ENCODE measurements around the gene C3orf80. TPM values are rescaled to one million over a fixed set of nuclear protein-coding genes. Genes with fewer than 3 reads are reported as not detected.
"Not testable (repeated sequence)": the region's sequence is repeated elsewhere in the genome, so short reads cannot be mapped to it uniquely, and the experiment has no call there.

C3orf80 gene
- total RNA-seq, 1 experiment from 2014 or later = 0.33 TPM

GRCh38 chr3:160226026-160226907 is 1.0 kb downstream of the C3orf80 start:
- ChIA-PET POLR2A (ENCODE audit: unreplicated experiment) (no interaction called here), CTCF (no interaction called here)
- Histone ChIP-seq H3K9ac (ENCODE audit: low read length) (no peak overlapping the region), H3K79me2 (ENCODE audit: low read length) (no peaks in the 10 kb centered on the region), H3K4me3 (ENCODE audit: low read length) (peak overlapping the region; percentile 74), H3K4me2 (ENCODE audit: low read length) (peak overlapping the region; percentile 93), H3K9me3 (ENCODE audit: low read length) (no peaks in the 10 kb centered on the region), H3K27ac (ENCODE audit: low read length) (no peak overlapping the region), H3K27me3 (ENCODE audit: low read length) (peaks cover 21% of the 10 kb centered on the region), H3K4me1 (ENCODE audit: insufficient read depth, low read length) (peaks cover 5% of the 10 kb centered on the region; the same call in 1 of the 2 replicates), H3K36me3 (ENCODE audit: low read depth, low read length) (no peaks in the 10 kb centered on the region), H3K9me2 (replicated peaks; ENCODE audit: low read length) (no peaks in the 10 kb centered on the region), H4K20me1 (ENCODE audit: low read length) (no peaks in the 10 kb centered on the region), H3F3A (ENCODE audit: low read length, unreplicated experiment) (no peaks in the 10 kb centered on the region), H2AFZ (ENCODE audit: low read length) (peak overlapping the region; percentile 85)
- intact Hi-C loops (cut with micrococcal nuclease) = loop anchor here (5.0 to 10.0 kb wide), 2 partner anchors 116 to 189 kb away; no protein-coding TSS in a partner anchor
- DNase-seq = no peak
- no TSS peak for BruUV-seq (replicated peaks)
- no peak for TF ChIP-seq EZH2 (IDR thresholded peaks at IDR 0.05; ENCODE audit: low read length, unreplicated experiment)
- no peak for TF ChIP-seq CTCF (conservative IDR thresholded peaks at IDR 0.05; ENCODE audit: low read depth, low read length)
- TF ChIP-seq EZH2phosphoT487 (IDR thresholded peaks at IDR 0.05; ENCODE audit: borderline replicate concordance, low read length) = no peak
- ATAC-seq = peak; percentile 33

GRCh38 chr3:160227419-160227818 is 2.2 kb downstream of the C3orf80 start:
- intact Hi-C loops (cut with micrococcal nuclease) = loop anchor here (5.0 to 10.0 kb wide), 2 partner anchors 115 to 187 kb away; no protein-coding TSS in a partner anchor
- TF ChIP-seq CTCF (conservative IDR thresholded peaks at IDR 0.05; ENCODE audit: low read depth, low read length) = no peak
- no peak for TF ChIP-seq EZH2 (IDR thresholded peaks at IDR 0.05; ENCODE audit: low read length, unreplicated experiment)

DNA sequence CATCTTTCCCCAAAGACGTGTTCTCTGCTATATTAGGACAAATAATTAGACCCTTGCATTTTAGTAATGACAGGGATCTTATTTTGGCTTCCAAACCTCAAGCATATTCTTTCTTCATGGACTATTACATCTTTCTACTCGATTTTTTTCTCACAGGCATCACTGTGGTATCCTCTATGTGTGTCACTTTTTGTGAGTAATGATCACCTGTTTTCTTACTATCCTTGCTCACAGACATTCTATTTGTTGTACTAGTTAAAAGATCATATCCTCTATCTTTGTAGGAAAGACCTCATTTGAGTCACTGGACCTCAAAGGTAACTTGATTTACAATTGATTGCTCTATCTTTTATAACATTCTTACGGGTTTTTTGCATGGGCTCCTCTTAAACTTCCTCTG is 6.8 kb downstream of the C3orf80 start:
- Histone ChIP-seq H3K27me3 (ENCODE audit: low read length) (0 out of 2 replicates have a peak, but pooled peaks cover under 1% of the 10 kb centered on the region), H3K79me2 (ENCODE audit: low read length) (no peaks in the 10 kb centered on the region), H3K9me3 (ENCODE audit: low read length) (no peaks in the 10 kb centered on the region), H3K36me3 (ENCODE audit: low read depth, low read length) (no peaks in the 10 kb centered on the region), H3K27ac (ENCODE audit: low read length) (no peak overlapping the region), H3K4me2 (ENCODE audit: low read length) (no peak overlapping the region), H2AFZ (ENCODE audit: low read length) (no peak overlapping the region), H4K20me1 (ENCODE audit: low read length) (no peaks in the 10 kb centered on the region), H3F3A (ENCODE audit: low read length, unreplicated experiment) (no peaks in the 10 kb centered on the region), H3K4me1 (ENCODE audit: insufficient read depth, low read length) (no peaks in the 10 kb centered on the region), H3K9ac (ENCODE audit: low read length) (no peak overlapping the region), H3K9me2 (replicated peaks; ENCODE audit: low read length) (no peaks in the 10 kb centered on the region), H3K4me3 (ENCODE audit: low read length) (no peak overlapping the region)
- DNase-seq (peak; percentile 21), ATAC-seq (peak; percentile 58)
- no TSS peak for BruUV-seq (replicated peaks)
- CTCF ChIA-PET = no interaction called here
- TF ChIP-seq EZH2phosphoT487 (IDR thresholded peaks at IDR 0.05; ENCODE audit: borderline replicate concordance, low read length) (no peak), EZH2 (IDR thresholded peaks at IDR 0.05; ENCODE audit: low read length, unreplicated experiment) (no peak), CTCF (conservative IDR thresholded peaks at IDR 0.05; ENCODE audit: low read depth, low read length) (no peak)
- intact Hi-C loops (cut with micrococcal nuclease) = no loop called here
- POLR2A ChIA-PET (ENCODE audit: unreplicated experiment) = no interaction called here

More at GRCh38 chr3:160227419-160227818, 2.2 kb downstream of the C3orf80 start:
- ATAC-seq (no peak), DNase-seq (no peak)
- CTCF ChIA-PET = no interaction called here
- Histone ChIP-seq H3K4me3 (ENCODE audit: low read length) (no peak overlapping the region), H3K79me2 (ENCODE audit: low read length) (no peaks in the 10 kb centered on the region), H4K20me1 (ENCODE audit: low read length) (no peaks in the 10 kb centered on the region), H3K27me3 (ENCODE audit: low read length) (peaks cover 21% of the 10 kb centered on the region), H3F3A (ENCODE audit: low read length, unreplicated experiment) (no peaks in the 10 kb centered on the region), H3K9me2 (replicated peaks; ENCODE audit: low read length) (no peaks in the 10 kb centered on the region), H3K9me3 (ENCODE audit: low read length) (no peaks in the 10 kb centered on the region), H2AFZ (ENCODE audit: low read length) (no peak overlapping the region), H3K27ac (ENCODE audit: low read length) (no peak overlapping the region), H3K36me3 (ENCODE audit: low read depth, low read length) (no peaks in the 10 kb centered on the region), H3K4me2 (ENCODE audit: low read length) (no peak overlapping the region), H3K9ac (ENCODE audit: low read length) (no peak overlapping the region), H3K4me1 (ENCODE audit: insufficient read depth, low read length) (peaks cover 5% of the 10 kb centered on the region; the same call in 1 of the 2 replicates)
- POLR2A ChIA-PET (ENCODE audit: unreplicated experiment) = no interaction called here
- no TSS peak for BruUV-seq (replicated peaks)

DNA sequence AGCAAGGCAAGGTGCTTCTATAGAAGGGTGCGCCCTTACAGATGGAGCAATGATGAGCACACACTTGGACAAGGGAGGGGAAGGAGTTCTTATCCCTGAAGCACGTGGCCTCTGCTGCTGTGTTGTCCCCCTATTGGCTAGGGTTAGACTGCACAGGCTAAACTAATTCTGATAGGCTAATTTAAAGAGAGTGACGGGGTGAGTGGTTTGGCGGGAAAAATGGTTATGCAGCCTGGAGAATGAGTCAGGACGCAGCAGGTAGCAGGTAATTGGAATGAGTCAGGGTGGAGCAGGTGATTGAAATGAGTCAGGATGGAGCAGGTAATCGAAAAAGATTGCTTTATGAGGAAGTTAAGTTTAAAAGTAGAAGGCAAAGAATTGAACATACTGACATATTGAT is 15.5 kb downstream of the C3orf80 start:
- H3K27ac ChIP-seq (ENCODE audit: low read length); H3K9ac ChIP-seq (ENCODE audit: low read length); H3K79me2 ChIP-seq (ENCODE audit: low read length); CTCF ChIA-PET; intact Hi-C loops (cut with micrococcal nuclease); ATAC-seq; POLR2A ChIA-PET (ENCODE audit: unreplicated experiment); H3K4me2 ChIP-seq (ENCODE audit: low read length); H3K27me3 ChIP-seq (ENCODE audit: low read length); H3F3A ChIP-seq (ENCODE audit: low read length, unreplicated experiment); H3K36me3 ChIP-seq (ENCODE audit: low read depth, low read length); H4K20me1 ChIP-seq (ENCODE audit: low read length); H2AFZ ChIP-seq (ENCODE audit: low read length); H3K4me3 ChIP-seq (ENCODE audit: low read length); BruUV-seq (replicated peaks); H3K4me1 ChIP-seq (ENCODE audit: insufficient read depth, low read length); H3K9me3 ChIP-seq (ENCODE audit: low read length); H3K9me2 ChIP-seq (replicated peaks; ENCODE audit: low read length): not testable (repeated sequence)
- DNase-seq = peak; percentile 64
